GM12878 (cell line): Measurements from ENCODE around the gene DIAPH3. TPM values are rescaled to one million over a fixed set of nuclear protein-coding genes. Genes with fewer than 3 reads are reported as not detected.

Experiments
- ATAC-seq: fragments of 200-7000 bp; cut with Tn5 transposase; 3 replicates; pipeline ENCODE4 v1.9.1; 2020; ENCODE audit warnings: mild to moderate bottlenecking, moderate library complexity
- BruUV-seq: library from RNA; stranded (reverse); fragments of 400-500 nt; replicated peaks from 2 replicates; lab custom pipeline; 2021; lab: Mats Ljungman, UMichigan
- CTCF ChIA-PET: fragments of 300-600 bp; sonication (Branson Sonifier 250); formaldehyde crosslinking; extraction: SDS; loops from one replicate; lab custom pipeline; 2021; ENCODE audit warnings: inconsistent platforms; lab: Yijun Ruan, JAX
- POLR2A ChIA-PET: fragments of 350-600 bp; formaldehyde crosslinking; extraction: SDS; loops from one replicate; lab custom pipeline; 2021; ENCODE audit warnings: inconsistent platforms; lab: Charles Lee
- RAD21 ChIA-PET: fragments of 300-600 bp; sonication (Branson Sonifier 250); formaldehyde crosslinking; loops from one replicate; lab custom pipeline; 2023; ENCODE audit warnings: antibody characterized with exemption; ENCODE audit not compliant: unreplicated experiment; lab: Charles Lee
- SMC1A ChIA-PET: fragments of 300-600 bp; sonication (Branson Sonifier 250); formaldehyde crosslinking; loops from one replicate; lab custom pipeline; 2023; ENCODE audit not compliant: unreplicated experiment, uncharacterized antibody; lab: Charles Lee
- DNase-seq: peaks from one replicate; pipeline ENCODE4 v3.0.0-alpha.2; 2011; ENCODE audit warnings: low read depth, low spot score
- FAIRE-seq: peaks from 3 replicates; lab custom pipeline; 2011; peaks lifted over from hg19 to GRCh38; lab: Jason Lieb, UNC
- H2AFZ ChIP-seq: 2 replicates; pipeline ENCODE4 v1.6.0; 2011; ENCODE audit warnings: low read depth, low read length, control low read depth; ENCODE audit not compliant: control insufficient read depth
- H3K27ac ChIP-seq: 2 replicates; pipeline ENCODE4 v1.5.1; 2011; ENCODE audit warnings: control low read depth; ENCODE audit not compliant: control insufficient read depth, insufficient read depth
- H3K27me3 ChIP-seq, 2 experiments: replicated peaks in 1 of 2; 2 replicates each; pipeline versions ENCODE4 v1.6.0 to v1.6.1; 2011; ENCODE audit warnings: low read length in 1 of 2; ENCODE audit not compliant: control insufficient read depth in 2 of 2, insufficient read depth in 2 of 2
- H3K36me3 ChIP-seq, 2 experiments: 2 replicates each; pipeline ENCODE4 v1.5.1; 2011; ENCODE audit warnings: low read length in 1 of 2; ENCODE audit not compliant: control insufficient read depth in 2 of 2, insufficient read depth in 2 of 2
- H3K4me1 ChIP-seq: 2 replicates; pipeline ENCODE4 v1.6.1; 2011; ENCODE audit warnings: mild to moderate bottlenecking, low read length, moderate library complexity, mixed read lengths; ENCODE audit not compliant: control insufficient read depth, insufficient read depth
- H3K4me2 ChIP-seq: 2 replicates; pipeline ENCODE4 v1.6.0; 2011; ENCODE audit warnings: control low read depth; ENCODE audit not compliant: control insufficient read depth, insufficient read depth
- H3K4me3 ChIP-seq: fragments of 200-600 bp; sonication (generic); 2 replicates; pipeline ENCODE4 v1.5.1; 2016
- H3K79me2 ChIP-seq: 2 replicates; pipeline ENCODE4 v1.6.0; 2011; ENCODE audit warnings: low read length; ENCODE audit not compliant: control insufficient read depth, insufficient read depth
- H3K9ac ChIP-seq: 2 replicates; pipeline ENCODE4 v1.8.0; 2011; ENCODE audit warnings: low read length, control low read depth, mixed read lengths; ENCODE audit not compliant: control insufficient read depth, insufficient read depth
- H3K9me3 ChIP-seq: replicated peaks from 3 replicates; pipeline ENCODE4 v1.5.1; 2011; ENCODE audit warnings: mild to moderate bottlenecking, low read length; ENCODE audit not compliant: control insufficient read depth, insufficient read depth
- H4K20me1 ChIP-seq: 2 replicates; pipeline ENCODE4 v1.6.0; 2011; ENCODE audit not compliant: control insufficient read depth, insufficient read depth
- CBFB ChIP-seq: IDR thresholded peaks from 2 replicates; pipeline ENCODE4 v1.6.1; 2016; ENCODE audit warnings: antibody characterized with exemption, low read depth
- CHD1 ChIP-seq: IDR thresholded peaks from 2 replicates; pipeline ENCODE4 v1.6.1; 2012; ENCODE audit warnings: low read depth, low read length, improper control_type of control experiment
- CHD2 ChIP-seq: IDR thresholded peaks from 2 replicates; pipeline ENCODE4 v1.6.1; 2011; ENCODE audit warnings: low read depth, low read length, improper control_type of control experiment, borderline replicate concordance
- E4F1 ChIP-seq: fragments of 450-650 bp; IDR thresholded peaks from 2 replicates; pipeline ENCODE4 v1.6.1; 2018; ENCODE audit warnings: borderline replicate concordance, mild to moderate bottlenecking; ENCODE audit not compliant: partially characterized antibody
- EZH2 ChIP-seq: IDR thresholded peaks from 2 replicates; pipeline ENCODE4 v1.6.1; 2012; ENCODE audit warnings: low read depth, mild to moderate bottlenecking, control low read depth, inconsistent platforms, low read length, borderline replicate concordance; ENCODE audit not compliant: control insufficient read depth
- FOXM1 ChIP-seq: IDR thresholded peaks from 2 replicates; pipeline ENCODE4 v1.6.1; 2012; ENCODE audit warnings: low read depth, mild to moderate bottlenecking, inconsistent platforms, low read length, moderate library complexity
- IRF4 ChIP-seq: IDR thresholded peaks from 2 replicates; pipeline ENCODE4 v1.6.1; 2011; ENCODE audit warnings: low read depth, low read length
- MTA2 ChIP-seq: fragments of 450-650 bp; IDR thresholded peaks from 2 replicates; pipeline ENCODE4 v1.6.1; 2016; ENCODE audit warnings: low read depth, mild to moderate bottlenecking, moderate library complexity
- NFIC ChIP-seq: IDR thresholded peaks from 2 replicates; pipeline ENCODE4 v1.6.1; 2012; ENCODE audit warnings: low read depth, mild to moderate bottlenecking, inconsistent platforms, low read length, moderate library complexity
- NFXL1 ChIP-seq: fragments of 450-650 bp; IDR thresholded peaks from 2 replicates; pipeline ENCODE4 v1.6.1; 2017; ENCODE audit warnings: antibody characterized with exemption, mild to moderate bottlenecking, borderline replicate concordance
- SIX5 ChIP-seq: IDR thresholded peaks from 2 replicates; pipeline ENCODE4 v1.6.1; 2011; ENCODE audit warnings: mild to moderate bottlenecking, low read depth, low read length, moderate library complexity; ENCODE audit not compliant: severe bottlenecking
- SMC3 ChIP-seq: IDR thresholded peaks from 2 replicates; pipeline ENCODE4 v1.6.1; 2011; ENCODE audit warnings: low read length, improper control_type of control experiment, borderline replicate concordance
- SUPT20H ChIP-seq: IDR thresholded peaks from 2 replicates; pipeline ENCODE4 v1.6.1; 2011; ENCODE audit warnings: low read depth, mild to moderate bottlenecking, low read length, moderate library complexity, borderline replicate concordance; ENCODE audit not compliant: control insufficient read depth
- YBX1 ChIP-seq: fragments of 450-650 bp; IDR thresholded peaks from 2 replicates; pipeline ENCODE4 v1.6.1; 2016; ENCODE audit warnings: antibody characterized with exemption
- ZNF384 ChIP-seq: IDR thresholded peaks from 2 replicates; pipeline ENCODE4 v1.6.1; 2012; ENCODE audit warnings: low read depth, mild to moderate bottlenecking, low read length, improper control_type of control experiment, borderline replicate concordance
- in situ Hi-C: fragments of 300-500 bp; cut with MboI; formaldehyde crosslinking; loops from 9 replicates; pipeline ENCODE4 v1.14.3; 2018; ENCODE audit warnings: mixed read lengths
- intact Hi-C: fragments of 100-400 bp; cut with micrococcal nuclease; formaldehyde crosslinking; loops from one replicate; pipeline ENCODE4 v1.14.2; 2022; ENCODE audit not compliant: unreplicated experiment
- polyA plus RNA-seq, 11 experiments: library from polyadenylated mRNA; depleted of rRNA in 4 of 11; unstranded in 6 of 11; stranded (reverse) in 5 of 11; fragments of >200 nt; fragmentation: Nextera tagmentation in 4 of 11; fragmentation: Illumina TruSeq in 1 of 11; extraction: Ambion mirVana in 4 of 11; extraction: Trizol in 1 of 11; gene quantifications; 1 replicate in 1 of 11; 2 replicates in 10 of 11; pipeline versions ENCODE4 v1.2.1 to v1.2.3, GENCODE V29; 2011 to 2016; ENCODE audit warnings: inconsistent platforms in 2 of 11, missing spikeins in 2 of 11, low read depth in 1 of 11
- total RNA-seq, 4 experiments: library from RNA; depleted of rRNA in 3 of 4; stranded (reverse); fragments of >200 nt in 3 of 4; fragmentation: Illumina TruSeq in 1 of 4; extraction: Trizol in 1 of 4; gene quantifications; 2 replicates each; pipeline versions ENCODE4 v1.2.1 to v1.2.3, GENCODE V29; 2013 to 2021

DIAPH3 gene
- total and polyA plus RNA-seq, 10 of the 15 experiments (the other 5 are each of a cell fraction or from before 2014, with no cell fraction given) = 10.1 to 25.2 (median 15.4) TPM

GRCh38 chr13:59856281-59856810 lies 307.4 kb downstream of the DIAPH3 start:
- in situ Hi-C loops = no loop called here
- ChIA-PET POLR2A (no interaction called here), CTCF (no interaction called here), RAD21 (no interaction called here), SMC1A (no interaction called here)
- BruUV-seq = no TSS peak
- no peak for TF ChIP-seq CBFB
- TF ChIP-seq CHD2 = no peak
- TF ChIP-seq SMC3 = no peak
- no peak for TF ChIP-seq IRF4
- no peak for TF ChIP-seq ZNF384
- no peak for TF ChIP-seq FOXM1
- no peak for TF ChIP-seq SIX5
- no peak for TF ChIP-seq NFXL1
- no peak for TF ChIP-seq E4F1
- no peak for TF ChIP-seq CHD1
- TF ChIP-seq EZH2 = no peak
- no peak for TF ChIP-seq SUPT20H
- no peak for TF ChIP-seq MTA2
- no peak for TF ChIP-seq NFIC
- no peak for TF ChIP-seq YBX1
- DNase-seq (no peak), ATAC-seq (no peak), FAIRE-seq (peak; percentile 80)
- Histone ChIP-seq H3K4me1 (no peaks in the 10 kb centered on the region), H3K4me2 (no peak overlapping the region), H4K20me1 (no peaks in the 10 kb centered on the region), H3K9ac (no peak overlapping the region), H2AFZ (no peak overlapping the region), H3K4me3 (no peak overlapping the region), H3K36me3 (no peaks in the 10 kb centered on the region; a peak in 1 of 4 replicates), H3K79me2 (no peaks in the 10 kb centered on the region), H3K27me3 (no peaks in the 10 kb centered on the region), H3K27ac (no peak overlapping the region), H3K9me3 (no peaks in the 10 kb centered on the region)
- intact Hi-C loops = no loop called here
